Activated CD8-positive, alpha-beta memory T cell treated with anti-CD3 and anti-CD28 coated beads for 4 hours (primary cell): ENCODE measurements around the gene KRT9.

Experiments used
- DNase-seq, 2 donors: peaks; one replicate each; pipeline ENCODE4 v3.0.0-alpha.2; 2020; ENCODE audit warnings: low read depth in 2 of 2

The KRT9 gene

DNA sequence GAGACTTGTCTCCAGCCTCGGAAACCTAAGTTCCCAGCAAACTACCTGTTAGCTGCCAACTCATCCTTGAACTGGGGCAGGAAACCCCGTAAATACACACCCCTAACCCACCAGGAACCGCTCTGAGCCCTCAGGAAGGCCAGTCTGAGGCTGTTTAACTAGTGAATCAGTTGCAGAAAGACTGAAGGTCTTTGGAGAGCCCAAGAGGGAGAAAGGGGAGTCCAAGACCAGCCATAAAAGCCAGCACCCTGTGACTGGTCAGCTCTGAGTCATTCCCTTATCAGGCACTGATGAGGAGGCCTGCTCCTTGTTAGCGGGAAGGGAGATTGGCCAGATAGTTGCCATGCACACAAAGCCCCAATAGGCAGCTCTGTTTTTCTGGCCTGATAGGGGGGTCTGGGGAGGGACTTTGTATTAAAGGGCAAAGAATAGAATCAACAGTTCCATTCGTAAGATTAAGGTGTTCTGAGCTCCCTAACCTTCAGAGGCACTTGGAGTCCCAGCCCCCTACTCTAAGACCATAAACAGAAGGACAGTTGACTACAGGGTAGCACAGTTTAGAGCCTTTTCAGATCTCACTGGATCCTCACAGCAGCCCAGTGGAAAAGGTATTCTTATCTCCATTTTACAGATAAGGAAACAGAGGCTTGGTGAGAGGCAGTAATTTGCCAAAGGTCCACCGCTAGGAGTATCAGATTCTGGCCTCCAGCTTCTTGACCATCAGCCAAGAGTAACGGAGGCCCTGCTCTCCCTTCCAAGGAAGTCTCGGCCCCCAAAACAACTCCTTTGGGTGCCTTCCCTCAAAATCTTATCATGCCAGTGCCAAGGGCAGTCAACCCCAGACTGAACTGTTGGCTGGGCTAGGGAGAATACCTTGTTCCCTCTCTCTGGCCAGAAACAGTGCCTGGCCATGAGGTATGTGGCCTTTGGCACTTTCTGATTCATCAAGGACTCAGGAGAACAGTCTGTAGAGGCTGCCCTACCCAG is 41.5 kb downstream of the KRT9 start:
- DNase-seq = no peak

DNA sequence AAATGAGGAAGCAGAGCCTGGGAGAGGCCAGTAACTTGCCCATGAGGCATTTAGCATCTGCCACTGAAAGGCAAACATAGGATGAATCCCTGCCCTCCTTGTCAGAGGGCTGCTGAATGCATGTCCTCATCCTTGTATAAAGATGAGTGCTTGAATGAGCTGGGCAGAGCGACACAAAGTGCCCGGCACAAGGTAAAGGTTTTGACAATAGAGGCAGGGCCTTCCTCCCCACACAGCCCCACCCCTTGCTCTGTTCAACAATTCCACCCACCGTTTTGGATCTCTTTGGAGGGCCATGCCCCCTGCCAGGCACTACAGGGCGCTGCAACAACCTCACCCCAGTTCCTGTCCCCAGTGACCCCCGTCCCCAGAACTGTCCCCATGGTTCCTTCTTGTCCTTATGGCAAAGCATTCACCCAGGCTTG is 42.4 kb downstream of the KRT9 start:
- DNase-seq = no peak

DNA sequence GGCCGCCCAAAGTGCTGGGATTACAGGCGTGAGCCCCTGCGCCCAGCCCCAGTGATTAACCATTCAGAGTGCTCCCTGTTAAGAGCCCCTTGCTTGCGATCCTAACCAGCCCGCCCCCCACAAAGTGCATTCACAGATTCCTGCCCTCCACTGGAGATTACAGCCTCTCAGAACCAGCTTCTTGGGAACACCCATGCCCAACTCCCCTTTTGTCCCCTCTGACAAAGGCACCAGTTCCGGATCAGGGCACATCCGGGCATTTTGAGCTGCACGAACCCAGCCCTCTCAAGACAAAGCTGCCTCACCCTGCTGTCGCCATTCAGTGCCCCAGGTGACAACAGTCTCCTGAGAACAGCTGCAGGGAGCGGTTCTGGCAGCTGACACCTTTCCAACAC is 42.9 kb downstream of the KRT9 start:
- DNase-seq = no peak

DNA sequence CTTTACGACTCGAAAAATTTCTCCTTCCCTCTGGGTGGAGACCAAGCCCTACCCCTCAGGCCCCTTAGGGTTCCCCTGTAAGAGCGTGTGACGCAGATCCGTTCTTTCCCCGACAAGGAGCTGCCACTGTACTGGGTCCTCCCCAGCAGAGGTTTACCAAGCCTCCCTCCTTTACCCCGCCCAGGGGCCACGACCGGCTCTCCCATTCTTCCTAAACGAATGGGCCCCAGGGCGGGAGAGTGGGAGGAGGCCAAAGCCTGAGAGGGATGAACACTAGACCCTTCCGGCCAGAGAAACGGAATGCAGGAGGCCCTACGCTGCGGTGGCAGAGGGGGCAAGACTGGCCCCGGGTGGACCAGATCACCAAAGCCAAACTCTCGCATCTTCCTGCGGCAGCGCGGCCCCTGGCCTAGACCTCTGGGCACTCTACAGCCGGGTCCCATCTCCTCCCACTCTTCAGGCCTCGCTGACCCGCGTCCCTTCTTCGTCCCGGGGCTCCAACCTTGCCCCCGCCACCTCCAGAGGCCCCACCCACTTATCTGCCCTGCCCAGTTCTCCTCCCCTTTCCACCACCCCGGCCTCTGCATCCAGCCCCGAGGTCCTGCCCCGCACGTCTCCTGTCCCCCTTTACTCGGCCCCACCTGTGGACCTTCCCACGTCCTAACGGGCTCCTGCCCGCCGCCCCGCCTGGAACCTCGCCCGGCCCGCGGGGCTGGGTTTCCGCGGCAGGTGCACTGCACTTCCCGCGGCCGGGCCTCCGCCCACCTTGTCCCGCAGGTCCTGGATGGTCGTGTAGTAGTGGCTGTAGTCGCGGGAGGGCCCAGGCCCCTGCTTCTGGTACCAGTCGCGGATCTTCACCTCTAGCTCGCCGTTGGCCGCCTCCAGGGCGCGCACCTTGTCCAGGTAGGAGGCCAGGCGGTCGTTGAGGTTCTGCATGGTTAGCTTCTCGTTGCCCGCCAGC is 44.5 kb downstream of the KRT9 start:
- no peak for DNase-seq

DNA sequence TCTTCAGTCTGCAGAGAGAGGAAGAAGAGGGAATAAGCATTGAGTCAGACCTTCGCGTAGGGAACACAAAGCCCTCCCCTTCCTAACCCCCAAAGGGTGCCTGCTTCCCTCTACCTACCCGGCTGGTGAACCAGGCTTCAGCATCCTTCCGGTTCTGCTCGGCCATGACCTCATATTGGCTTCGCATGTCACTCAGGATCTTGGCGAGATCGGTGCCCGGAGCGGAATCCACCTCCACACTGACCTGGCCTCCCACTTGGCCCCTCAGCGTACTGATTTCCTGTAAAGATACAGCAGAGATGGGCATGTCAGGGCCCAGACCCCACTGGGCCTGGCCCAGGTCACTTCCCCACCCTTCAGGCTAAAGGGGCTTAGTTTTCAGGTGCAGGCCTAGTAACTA is 47.6 kb downstream of the KRT9 start:
- DNase-seq = no peak

DNA sequence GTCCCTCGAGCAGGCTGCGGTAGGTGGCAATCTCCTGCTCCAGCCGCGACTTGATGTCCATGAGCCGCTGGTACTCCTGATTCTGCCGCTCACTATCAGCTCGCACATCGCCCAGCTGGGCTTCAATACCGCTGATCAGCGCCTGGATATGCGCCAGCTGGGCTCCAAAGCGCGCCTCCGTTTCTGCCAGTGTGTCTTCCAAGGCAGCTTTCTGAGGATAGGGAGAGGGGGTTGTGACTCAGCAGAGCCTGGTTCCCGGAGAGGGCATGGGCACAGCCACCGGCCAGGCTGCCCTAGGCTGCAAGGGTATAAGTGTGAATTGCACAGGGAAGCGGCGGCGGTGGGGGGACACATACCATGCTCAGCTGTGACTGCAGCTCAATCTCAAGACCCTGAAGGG is 48.1 kb downstream of the KRT9 start:
- no peak for DNase-seq

DNA sequence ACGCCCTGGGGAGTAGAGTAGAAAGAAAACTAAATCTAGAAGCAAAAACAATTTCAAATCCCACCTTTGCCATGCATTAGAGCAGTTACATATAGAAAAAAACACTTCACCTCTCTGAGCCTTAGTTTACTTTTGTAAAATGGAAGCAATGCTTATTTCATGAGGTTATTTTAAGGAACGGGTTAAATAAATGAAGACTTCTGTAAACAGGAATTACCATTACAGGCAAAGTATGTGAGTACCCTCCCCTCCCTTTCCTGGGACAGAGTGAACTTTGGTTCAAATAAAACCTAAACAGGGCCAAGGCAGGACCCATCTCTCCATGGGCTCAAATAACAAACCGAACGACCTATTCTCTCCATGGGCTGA is 48.6 kb downstream of the KRT9 start:
- no peak for DNase-seq

DNA sequence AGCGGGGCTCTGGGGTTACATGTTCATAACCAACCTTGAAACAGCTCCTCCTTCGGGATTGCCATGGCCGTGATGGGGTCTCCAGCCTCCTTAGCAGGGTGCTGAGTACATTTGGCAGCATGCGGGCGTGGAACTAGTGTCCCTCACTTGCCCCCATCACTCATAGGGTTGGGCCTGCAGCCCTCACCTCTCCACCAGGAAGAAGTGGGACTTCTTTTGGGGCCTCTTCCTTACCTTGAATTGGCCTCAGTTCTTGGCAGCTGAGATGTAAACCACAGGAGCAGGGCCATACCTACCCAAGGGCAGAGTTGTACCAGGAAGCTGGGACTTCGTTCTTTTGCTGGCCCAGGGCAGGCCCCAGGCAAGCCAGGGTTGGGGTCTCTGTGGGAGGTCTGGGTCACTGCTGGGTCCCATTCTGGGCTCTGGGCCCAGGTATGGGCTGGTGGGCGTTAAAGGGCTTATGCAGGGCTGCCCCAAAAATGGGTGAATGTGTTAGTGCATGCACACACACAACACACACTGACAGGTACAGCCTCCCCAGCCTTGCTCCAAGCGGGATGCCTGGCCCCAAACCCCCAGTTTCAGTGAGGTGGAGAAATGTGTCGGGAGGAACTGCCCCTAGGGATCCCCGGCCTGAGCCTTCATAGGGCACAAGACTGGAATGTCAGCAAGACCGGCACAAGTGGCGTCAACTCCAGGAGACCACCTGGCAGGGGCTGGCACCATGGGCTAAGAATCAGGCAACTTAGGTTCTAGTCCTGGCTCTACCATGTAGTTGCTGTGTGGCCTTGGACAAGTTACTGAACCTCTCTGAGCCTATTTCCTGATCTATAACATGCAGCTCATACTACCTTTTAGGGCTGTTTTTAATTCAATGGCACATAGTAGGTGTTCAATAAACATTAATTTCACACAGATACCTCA is 49.3 kb downstream of the KRT9 start:
- DNase-seq = no peak

DNA sequence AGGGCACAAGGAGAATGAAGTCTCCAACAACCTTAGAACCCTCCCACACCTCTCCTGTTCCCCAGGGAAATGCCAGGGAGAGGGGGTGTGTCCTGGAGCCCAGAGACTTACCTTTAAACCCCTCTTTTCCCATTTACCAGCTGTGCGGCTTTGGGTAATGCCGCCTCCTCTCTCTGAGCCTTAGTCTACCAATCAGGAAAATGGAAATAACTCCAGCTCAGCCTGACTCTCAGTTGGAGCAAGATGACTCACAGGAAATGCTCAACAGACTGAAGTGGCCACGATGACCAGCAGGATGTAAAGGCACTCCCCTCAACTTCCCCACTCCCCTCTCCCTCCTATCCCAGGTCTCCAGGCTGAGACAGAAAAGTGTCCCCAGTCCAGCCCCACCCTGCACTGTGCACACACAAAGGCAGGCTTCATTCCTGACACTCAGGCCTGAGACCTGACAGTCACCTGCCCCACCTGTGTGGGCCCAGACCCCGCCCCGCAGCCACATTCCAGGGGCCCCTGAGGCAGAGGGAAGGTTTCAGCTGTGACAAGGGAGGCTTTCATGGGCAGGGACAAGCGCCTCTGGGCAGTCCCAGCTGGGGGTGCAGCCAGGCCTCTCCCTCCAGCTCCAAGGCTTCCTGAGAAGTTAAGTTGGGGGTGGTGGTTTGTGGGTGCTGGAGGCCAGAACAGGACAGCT is 50.1 kb downstream of the KRT9 start:
- DNase-seq = no peak

DNA sequence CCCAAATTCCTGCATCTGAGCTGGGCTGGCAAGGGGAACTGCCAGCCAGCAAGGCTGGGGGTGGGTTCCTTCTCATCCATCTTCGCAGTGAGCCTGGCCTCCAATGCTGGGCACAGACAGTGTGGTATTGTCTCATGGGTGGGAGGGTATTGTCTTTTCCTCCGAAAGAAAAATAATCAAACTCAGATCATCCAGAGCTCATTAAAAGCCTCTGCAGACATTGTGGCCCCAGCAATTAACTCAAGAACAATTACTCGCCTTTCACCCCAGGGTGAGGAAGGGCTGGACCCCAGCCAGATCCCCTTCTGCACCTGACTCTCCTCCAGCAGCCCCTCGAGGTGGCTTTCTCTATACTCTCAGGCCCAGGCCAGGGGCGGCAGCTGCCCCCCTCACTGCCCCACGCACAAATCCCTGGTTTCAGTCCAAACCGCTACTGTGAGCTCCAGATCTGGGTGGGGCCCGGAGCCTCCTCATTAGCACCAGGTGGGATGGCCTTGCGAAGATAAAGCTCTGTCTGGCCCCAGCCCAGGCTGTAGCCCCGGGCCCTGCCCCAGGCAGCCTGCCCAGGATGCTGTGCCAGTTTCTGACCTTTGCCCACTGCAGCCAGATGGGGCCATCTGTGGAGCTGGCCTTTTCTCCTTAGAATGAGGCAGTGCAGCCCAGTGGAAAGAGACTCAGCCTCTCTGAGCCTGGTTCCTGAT is 50.9 kb downstream of the KRT9 start:
- no peak for DNase-seq

DNA sequence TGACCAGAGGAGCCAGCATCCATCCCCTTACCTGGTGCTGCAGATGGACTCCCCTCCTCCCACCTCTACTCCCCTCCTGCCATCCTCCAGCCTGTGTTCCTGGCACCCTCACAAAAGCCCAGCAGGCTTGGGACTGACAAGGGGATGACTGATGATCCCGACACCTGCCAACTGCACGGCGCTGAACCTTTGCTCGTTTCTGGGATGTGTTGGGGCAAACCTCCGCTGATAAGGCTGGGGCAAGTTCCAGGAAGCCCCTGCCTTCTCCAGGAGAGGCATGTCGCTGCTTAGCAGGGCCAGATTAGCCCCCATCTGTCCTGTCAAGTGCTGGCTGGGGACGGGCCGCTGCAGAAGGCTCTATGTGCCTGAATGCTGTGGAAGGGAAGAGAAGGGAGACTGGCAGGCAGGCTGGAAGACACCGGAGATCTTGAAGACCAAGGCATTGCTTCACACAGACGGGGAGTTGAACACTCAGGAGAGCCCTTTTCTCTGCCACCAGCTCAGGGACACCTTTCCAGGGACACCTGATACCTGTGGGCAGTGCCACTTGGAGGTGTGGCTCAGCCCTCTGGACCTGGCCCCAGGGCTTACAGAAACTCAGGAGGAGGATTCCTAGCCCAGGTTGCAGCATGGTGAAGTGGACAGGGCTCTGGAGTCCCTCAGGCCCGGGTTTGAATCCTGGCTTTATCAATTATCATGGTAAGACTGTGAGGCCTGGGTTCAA is 52.2 kb downstream of the KRT9 start:
- DNase-seq = no peak

DNA sequence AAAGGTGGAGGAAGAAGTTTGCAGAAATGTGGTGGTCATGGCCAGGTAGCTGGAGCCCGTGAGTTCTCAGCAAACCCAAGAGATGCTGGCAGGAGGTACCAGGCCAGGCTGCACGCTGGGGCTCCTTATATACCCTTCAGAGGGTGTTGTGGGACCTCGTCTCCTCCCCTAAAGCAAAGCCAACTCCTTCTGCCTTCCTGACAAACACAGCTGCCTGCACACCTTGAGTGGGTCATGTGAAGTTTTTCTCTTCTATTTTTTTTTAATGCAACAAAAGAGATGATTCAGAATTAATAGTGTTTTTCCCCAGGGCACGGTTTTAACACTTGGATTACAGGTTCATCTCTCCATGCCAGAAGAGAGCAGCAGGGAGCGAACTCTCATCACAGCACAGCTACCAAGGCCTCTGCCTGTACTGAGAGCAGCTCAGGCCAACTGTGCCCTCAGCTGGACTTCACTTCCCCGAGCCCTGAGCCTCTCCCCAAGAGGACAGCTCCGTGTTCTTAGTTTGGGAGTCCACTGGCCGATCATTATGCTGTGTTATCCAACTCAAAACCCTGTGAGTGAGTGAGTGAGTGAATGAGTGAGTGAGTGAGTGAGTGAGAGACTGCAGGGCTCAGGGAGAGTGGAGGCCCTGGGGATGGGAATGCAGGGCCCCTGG is 52.9 kb downstream of the KRT9 start, which contains the start of gene KRT15:
KRT15 (minus strand) TSS at position 102 of the 661 bp plus-strand sequence; CDS start at position 39, 63 bp downstream.
- DNase-seq = no peak

DNA sequence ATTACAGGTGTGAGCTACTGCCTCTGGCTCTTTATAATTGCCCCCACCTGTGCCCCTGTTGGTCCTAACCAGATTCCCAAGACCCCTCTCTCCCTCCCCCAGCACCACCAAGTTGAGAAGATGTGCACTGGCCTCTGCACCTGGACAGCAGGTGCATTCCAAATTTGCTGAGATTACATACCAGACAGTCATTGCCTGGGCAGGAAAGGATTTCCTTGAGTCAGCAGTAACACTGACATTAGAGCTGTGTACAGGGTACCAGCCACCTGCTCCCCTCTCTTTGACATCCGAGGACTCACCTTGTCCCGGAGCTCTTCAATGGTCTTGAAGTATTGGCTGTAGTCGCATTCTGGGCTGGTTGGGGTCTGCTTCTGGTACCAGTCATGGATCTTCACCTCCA is 53.8 kb downstream of the KRT9 start:
- no peak for DNase-seq

DNA sequence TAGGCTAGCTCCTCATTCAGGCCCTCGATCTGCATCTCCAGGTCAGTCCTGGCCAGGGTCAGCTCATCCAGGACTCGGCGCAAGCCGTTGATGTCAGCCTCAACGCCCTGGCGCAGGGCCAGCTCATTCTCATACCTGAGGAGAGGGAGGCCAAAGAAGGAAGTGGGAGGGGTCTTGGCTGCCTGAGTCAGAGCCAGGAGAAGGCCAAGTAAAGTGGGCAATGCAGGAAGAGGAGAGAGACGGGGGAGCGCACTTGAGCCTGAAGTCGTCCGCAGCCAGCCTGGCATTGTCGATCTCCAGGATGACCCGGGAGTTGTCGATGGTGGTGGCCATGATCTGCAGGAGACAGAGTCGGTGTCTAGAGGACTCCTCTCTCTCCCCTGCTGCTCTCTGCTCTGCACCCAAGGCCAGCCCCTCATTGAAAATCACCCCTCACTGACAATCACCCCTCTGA is 55.0 kb downstream of the KRT9 start:
- no peak for DNase-seq

DNA sequence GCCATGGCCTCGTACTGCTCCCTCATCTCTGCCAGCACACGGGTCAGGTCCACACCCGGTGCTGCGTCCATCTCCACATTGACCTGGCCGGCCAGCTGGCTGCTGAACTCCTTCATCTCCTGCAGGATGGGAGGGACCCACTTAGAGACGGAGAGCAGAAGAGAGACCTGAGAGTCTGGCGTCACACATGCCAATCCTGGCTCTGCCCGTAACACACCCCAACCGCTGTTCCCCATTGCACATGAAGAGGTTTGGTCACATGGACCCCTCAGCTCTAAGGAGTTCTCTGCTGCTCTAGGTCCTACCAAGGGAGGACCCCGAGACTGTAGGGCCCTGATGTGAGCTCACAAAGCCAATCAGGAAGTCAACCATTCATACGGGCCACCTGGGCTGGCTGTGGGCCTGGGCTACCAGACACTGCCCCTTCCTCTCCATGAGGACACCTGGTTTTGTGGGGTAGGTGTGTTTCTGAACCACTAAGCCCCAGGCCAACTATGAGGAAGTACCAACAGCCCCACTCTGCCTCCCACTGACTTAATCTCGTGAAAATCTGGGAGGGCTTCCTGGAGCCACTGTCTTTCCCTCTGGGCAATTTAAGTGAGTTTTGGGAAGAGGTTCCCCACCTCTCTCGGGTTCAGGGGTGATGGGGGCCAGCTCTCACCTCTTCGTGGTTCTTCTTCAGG is 55.6 kb downstream of the KRT9 start:
- no peak for DNase-seq
